Activated naive CD4-positive, alpha-beta T cell treated with anti-CD3 and anti-CD28 coated beads, Interleukin-2, amount 50 U/mL, for 24 hours (primary cell): ENCODE data around the gene STAB2.

Experiments
- H3K27ac Mint-ChIP-seq: one replicate; pipeline ENCODE4 v1.8.0; 2021; ENCODE audit warnings: mild to moderate bottlenecking, mixed read lengths
- H3K27me3 Mint-ChIP-seq: one replicate; pipeline ENCODE4 v1.8.0; 2021; ENCODE audit warnings: mixed read lengths
- H3K36me3 Mint-ChIP-seq: one replicate; pipeline ENCODE4 v1.8.0; 2021; ENCODE audit warnings: mixed read lengths
- H3K4me1 Mint-ChIP-seq: one replicate; pipeline ENCODE4 v1.8.0; 2021; ENCODE audit warnings: mixed read lengths
- H3K4me3 Mint-ChIP-seq: one replicate; pipeline ENCODE4 v1.8.0; 2021; ENCODE audit warnings: mild to moderate bottlenecking, mixed read lengths
- H3K9me3 Mint-ChIP-seq: one replicate; pipeline ENCODE4 v1.8.0; 2021; ENCODE audit warnings: mixed read lengths

STAB2 gene

DNA sequence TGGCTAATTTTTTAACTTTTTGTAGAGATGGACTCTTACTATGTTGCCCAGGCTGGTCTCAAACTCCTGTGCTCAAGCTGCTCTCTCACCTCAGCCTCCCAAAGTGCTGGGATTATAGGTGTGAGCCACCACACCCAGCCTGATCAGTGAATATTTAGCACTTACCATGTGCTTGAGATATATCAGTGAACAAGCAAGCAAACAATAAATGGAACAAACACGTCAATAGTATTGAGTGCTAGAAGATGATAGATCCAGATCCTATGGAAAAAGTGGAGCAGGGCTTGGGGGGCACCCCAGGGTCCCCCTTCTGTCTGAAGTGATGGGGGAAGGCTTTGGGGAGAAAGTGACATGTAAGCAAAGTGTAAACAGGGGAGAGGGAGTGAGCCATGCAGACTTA is 170.2 kb downstream of the STAB2 start:
- Mint-ChIP-seq H3K4me3 (no peak overlapping the region), H3K9me3 (no peaks in the 10 kb centered on the region), H3K27me3 (no peaks in the 10 kb centered on the region), H3K36me3 (no peaks in the 10 kb centered on the region), H3K27ac (no peak overlapping the region), H3K4me1 (no peaks in the 10 kb centered on the region)

DNA sequence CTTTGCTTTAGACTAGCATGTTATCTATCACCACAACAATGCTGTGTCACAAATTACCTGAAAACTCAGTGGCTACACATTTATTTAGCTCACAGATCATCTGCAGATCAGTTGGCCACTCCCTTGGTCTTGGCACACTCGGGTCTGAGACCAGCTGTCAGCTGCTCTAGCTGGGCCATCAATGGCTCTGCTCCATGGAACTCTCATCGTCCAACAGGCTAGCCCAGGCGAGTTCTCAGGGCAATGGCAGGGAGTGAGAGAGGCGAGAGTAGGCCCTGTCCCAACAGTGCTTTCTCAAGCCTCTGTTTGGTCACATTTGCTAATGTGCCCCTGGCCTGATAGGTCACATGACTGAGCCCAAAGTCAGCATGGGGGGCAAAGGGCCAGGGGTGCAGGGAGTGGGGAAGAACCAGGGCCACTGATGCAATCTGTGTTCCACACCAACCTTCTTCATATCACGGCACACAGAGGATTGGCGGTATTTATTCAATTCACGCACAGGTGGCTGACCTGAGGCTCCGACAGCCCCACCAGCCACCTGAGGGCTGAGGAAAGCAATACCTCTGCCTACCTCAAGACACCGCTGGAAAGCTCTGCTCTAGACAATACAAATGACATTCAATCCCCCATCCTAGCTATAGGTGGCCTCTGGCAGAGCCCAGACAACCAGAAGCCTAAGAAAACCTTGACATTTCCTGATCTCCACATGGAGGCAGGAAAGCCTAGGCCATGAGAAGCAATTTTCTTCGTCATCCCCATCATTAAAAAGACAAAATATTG is 171.4 kb downstream of the STAB2 start:
- Mint-ChIP-seq H3K4me1 (no peaks in the 10 kb centered on the region), H3K27ac (no peak overlapping the region), H3K27me3 (no peaks in the 10 kb centered on the region), H3K9me3 (no peaks in the 10 kb centered on the region), H3K4me3 (no peak overlapping the region), H3K36me3 (peaks cover 3% of the 10 kb centered on the region)

DNA sequence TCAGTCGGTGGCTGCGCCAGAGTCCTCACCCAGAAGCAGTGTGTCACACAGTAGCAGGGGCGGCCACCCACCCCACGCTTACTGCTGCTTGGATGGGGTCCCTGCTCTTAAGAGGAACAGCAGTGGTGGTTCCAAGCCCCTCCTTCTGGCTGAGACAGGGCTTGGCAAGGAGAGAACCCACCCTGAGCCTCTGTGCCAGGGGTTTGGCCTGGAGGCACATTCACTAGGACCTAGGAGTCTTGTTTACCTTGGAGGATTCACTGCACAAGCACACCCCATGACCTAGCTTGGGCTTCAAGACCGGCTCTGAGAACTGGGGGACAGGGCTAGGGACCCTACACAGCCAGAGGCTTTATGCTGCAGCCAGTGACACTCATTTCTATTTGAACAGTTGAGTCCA is 175.4 kb downstream of the STAB2 start:
- Mint-ChIP-seq H3K27ac (no peak overlapping the region), H3K9me3 (no peaks in the 10 kb centered on the region), H3K27me3 (no peaks in the 10 kb centered on the region)

DNA sequence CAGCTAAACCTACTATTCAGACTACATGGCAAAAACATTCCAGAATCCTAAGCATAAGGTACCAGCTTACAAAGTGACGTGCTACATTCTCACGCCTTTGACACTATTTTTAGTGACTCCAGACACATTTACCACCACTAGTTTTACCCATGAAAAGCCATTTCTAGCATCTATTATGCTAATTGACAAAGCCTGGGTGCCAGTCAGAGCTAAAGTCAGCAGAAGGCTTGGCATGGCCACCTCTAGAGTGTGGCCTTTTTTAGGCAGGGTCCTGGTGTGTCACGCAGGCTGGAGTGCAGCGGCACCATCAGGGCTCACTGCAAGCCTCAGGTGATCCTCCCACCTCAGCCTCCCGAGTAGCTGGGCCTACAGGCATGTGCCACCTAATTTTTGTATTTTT is 178.2 kb downstream of the STAB2 start:
- Mint-ChIP-seq H3K36me3 (peaks cover 9% of the 10 kb centered on the region), H3K27me3 (no peaks in the 10 kb centered on the region), H3K9me3 (no peaks in the 10 kb centered on the region), H3K27ac (no peak overlapping the region), H3K4me3 (no peak overlapping the region), H3K4me1 (no peaks in the 10 kb centered on the region)

More for the DNA sequence above, 175.4 kb downstream of the STAB2 start:
- H3K4me1 Mint-ChIP-seq, result no peaks in the 10 kb centered on the region
- no peak overlapping the region for H3K4me3 Mint-ChIP-seq
- H3K36me3 Mint-ChIP-seq, result peaks cover 9% of the 10 kb centered on the region

DNA sequence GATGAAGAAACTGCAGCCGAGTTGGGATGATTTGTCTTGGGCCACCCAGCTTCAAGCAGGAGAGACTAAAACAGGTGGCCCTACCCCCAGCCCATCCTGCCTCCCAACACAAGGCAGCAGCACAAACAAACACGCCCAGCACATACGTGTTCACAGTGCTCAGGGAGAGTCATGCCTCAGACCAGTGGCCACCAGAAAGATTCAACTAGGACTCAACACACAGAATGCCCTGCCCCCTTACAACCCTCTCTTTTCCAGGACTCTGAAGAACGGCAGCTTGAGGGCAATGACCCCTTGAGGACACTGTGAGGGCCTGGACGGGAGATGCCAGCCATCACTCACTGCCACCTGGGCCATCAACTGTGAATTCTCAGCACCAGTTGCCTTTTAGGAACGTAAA is 179.0 kb downstream of the STAB2 start:
- peaks cover 9% of the 10 kb centered on the region for H3K36me3 Mint-ChIP-seq

DNA sequence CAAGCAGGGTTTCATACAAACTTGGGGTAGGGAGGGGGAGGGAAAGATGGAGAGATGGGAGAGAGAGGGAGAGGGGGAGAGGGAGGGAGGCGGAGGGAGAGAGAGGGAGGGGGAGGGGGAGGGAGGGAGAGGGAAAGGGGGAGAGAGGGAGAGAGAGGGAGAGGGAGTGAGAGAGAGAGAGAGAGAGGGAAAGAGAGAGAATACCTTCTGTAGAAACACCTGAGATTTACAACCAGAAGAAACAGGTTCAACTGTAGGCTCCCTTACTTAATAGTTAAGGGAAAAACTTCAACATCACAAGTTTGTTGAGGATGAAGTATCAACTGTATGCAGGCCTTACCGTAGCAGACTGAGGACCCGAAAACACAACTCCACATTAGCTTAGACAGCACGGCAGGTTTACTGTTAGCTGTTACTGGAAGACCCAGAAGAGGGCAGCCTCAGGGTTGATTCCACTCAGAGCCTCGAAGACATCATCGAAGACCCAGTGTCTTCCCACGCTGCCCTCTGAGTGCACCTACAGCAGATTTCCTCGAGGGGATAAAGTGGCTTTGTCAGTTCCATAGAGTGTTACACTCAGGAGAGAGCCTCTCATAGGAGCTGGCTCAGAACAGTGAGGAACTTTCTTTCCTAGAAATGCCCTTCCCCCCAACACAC is 181.5 kb downstream of the STAB2 start:
- Mint-ChIP-seq H3K27ac (no peak overlapping the region), H3K9me3 (no peaks in the 10 kb centered on the region), H3K4me3 (no peak overlapping the region), H3K4me1 (no peaks in the 10 kb centered on the region), H3K27me3 (no peaks in the 10 kb centered on the region), H3K36me3 (peaks cover 10% of the 10 kb centered on the region)

More for the DNA sequence above, 179.0 kb downstream of the STAB2 start:
- no peaks in the 10 kb centered on the region for H3K4me1 Mint-ChIP-seq
- no peak overlapping the region for H3K4me3 Mint-ChIP-seq
- no peaks in the 10 kb centered on the region for H3K9me3 Mint-ChIP-seq
- no peaks in the 10 kb centered on the region for H3K27me3 Mint-ChIP-seq
- no peak overlapping the region for H3K27ac Mint-ChIP-seq

DNA sequence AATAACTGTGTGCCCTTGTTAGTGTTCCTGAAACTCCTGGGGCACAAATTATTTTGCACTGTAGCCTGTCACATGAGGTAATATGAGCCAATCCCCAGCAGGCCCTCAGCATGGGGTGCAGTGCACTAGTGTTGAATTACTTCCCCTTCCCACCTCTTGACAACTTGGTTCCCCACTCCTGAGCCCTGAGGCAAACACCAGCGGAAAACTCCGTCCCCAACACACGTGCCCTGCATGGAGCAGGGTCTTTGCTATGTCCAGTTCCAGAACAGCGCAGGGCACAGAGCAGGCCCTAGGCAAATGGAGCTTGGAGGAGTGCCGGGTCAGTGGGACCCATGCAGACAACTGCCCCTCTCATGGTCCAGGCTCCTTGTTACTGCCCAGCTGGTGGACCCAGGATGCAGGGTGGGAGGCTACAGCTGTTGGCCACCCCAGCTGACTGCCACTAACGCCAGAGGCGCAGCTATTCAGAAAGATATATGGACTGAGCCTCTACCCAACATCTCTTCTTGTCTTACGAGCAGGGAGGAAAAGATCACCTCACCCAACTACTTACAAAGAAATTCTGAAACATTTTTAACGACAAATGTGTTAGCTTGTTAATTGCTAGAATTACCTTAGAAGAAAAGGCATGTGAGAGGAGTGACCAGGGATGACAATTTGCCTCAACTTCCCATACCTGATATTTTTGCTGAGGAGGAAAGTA is 182.3 kb downstream of the STAB2 start:
- H3K9me3 Mint-ChIP-seq, result no peaks in the 10 kb centered on the region
- no peak overlapping the region for H3K27ac Mint-ChIP-seq
- H3K36me3 Mint-ChIP-seq, result peaks cover 10% of the 10 kb centered on the region
- H3K4me1 Mint-ChIP-seq, result no peaks in the 10 kb centered on the region
- H3K4me3 Mint-ChIP-seq, result no peak overlapping the region
- no peaks in the 10 kb centered on the region for H3K27me3 Mint-ChIP-seq

DNA sequence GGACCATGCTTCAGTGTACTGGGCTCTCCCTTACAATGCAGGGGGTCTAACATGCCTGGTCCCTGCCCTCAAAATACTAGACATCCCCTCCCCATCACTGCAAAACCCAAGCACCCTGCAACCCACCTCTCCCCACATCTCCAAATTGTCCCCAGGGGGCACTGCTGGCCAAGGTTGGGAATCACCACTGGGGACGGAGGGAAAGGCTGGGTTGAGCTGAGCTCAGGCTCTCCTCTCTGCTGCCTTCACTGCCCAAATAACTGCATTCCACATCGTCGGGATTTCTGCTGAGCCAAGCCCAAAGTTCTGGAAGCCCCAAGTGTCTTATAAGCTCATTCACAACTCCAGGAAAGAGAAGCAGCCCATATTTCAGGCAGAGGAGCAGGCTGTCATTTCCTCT is 184.4 kb downstream of the STAB2 start:
- H3K4me1 Mint-ChIP-seq, result no peaks in the 10 kb centered on the region
- no peak overlapping the region for H3K4me3 Mint-ChIP-seq
- H3K27me3 Mint-ChIP-seq, result no peaks in the 10 kb centered on the region
- no peak overlapping the region for H3K27ac Mint-ChIP-seq
- H3K9me3 Mint-ChIP-seq, result no peaks in the 10 kb centered on the region
- H3K36me3 Mint-ChIP-seq, result peaks cover 9% of the 10 kb centered on the region

DNA sequence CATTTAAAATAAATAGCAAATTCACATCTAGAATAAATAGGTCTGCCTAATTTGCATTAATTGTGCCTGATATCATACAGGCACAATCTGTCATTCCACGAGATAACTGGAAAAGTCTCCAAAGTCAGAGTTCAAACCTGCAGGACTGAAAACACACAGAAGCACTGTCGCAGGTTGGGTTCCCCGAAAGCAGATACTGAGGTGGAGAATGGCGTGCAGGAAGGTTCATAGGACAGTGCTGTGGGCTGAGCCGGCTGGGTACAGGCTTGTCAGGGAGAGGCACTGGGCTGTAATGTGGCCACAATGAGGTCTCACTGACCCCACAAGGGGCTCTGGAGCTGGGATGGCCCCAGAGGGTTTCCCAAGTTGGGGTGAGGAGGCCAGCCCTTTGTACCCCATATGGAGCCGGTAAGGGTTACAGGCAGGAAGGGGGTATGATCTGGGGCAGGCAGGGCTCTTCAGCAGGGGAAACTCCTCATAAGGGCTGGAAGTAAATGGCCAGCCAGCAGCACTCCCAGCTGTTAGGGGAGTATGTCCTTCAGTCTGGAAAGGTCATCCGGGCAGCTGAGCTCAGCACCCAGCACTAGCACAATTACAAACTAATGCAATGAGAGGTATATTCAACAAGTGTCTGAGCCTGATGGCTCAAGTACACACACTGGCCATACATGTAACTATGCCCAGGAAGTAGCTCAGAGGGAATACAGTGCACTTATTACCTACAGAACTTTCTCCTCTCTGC is 185.5 kb downstream of the STAB2 start:
- H3K4me3 Mint-ChIP-seq, result no peak overlapping the region
- no peak overlapping the region for H3K27ac Mint-ChIP-seq
- H3K9me3 Mint-ChIP-seq, result no peaks in the 10 kb centered on the region
- no peaks in the 10 kb centered on the region for H3K27me3 Mint-ChIP-seq
- peaks cover 7% of the 10 kb centered on the region for H3K36me3 Mint-ChIP-seq
- no peaks in the 10 kb centered on the region for H3K4me1 Mint-ChIP-seq

DNA sequence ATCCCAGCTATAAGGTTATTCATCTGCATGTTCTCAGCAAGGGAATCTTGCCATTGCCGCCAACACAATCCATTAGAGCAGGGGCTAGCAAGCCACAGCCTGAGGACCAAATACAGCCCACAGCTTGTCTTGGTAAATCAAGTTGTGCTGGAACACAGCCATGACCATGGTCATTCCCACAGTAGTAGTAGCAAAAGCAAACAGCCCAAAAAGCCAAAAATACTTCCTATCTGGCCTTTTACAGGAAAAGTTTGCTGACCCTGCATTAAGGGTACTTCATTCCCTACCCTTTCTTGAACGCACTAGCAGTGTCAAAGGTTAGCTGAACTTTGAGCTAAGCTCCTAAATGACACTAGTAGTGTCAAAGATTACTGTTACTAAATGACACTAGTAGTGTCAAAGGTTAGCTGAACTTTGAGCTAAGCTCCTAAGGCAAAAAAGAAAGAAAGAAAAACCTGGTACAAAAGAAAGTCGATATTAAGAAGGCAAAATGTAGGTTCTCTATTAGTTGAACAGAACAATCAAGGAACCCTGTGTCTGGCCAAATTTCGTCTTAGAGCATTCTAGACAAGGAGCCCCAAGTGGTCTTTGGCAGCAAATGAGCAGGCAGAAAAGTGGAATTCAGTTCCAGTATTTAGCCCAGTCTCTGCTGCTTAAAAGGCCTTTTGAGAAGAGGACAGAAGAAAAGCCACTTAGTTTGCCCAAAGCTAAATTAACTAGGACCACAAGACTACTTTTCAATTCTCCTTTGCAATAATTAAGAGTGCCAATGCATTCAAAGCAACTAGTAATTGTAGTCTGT is 186.2 kb downstream of the STAB2 start:
- no peak overlapping the region for H3K4me3 Mint-ChIP-seq
- no peaks in the 10 kb centered on the region for H3K27me3 Mint-ChIP-seq
- no peaks in the 10 kb centered on the region for H3K9me3 Mint-ChIP-seq
- H3K27ac Mint-ChIP-seq, result no peak overlapping the region
- H3K4me1 Mint-ChIP-seq, result no peaks in the 10 kb centered on the region
- H3K36me3 Mint-ChIP-seq, result peaks cover 10% of the 10 kb centered on the region

DNA sequence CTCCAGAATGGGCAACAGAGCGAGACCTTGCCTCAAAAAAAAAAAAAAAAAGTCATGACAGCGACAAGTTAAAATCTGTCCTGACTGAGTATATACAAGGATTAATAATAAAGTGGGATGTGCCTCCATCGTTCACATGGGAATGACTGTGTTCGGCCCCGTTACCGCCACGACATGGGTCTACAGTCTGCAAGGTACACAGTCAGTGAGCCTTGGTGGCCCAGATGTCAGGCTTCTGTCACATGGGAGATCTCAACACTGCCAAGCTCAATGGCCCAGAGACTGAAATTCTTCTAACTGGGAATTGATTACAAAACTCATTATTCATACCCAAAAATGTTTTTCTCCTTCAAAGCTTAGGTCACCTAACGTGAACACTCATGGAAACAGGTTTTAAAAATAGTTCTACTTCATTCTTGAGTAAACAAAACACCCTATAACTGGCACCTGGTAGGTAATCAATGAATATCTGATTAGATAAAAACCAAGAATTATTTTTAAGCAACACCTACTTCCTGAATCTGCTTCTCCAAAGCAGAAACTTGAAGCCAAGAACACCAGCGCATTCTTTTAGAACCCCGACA is 188.0 kb downstream of the STAB2 start:
- Mint-ChIP-seq H3K4me3 (no peak overlapping the region), H3K36me3 (peaks cover 16% of the 10 kb centered on the region), H3K27ac (no peak overlapping the region), H3K9me3 (no peaks in the 10 kb centered on the region), H3K27me3 (no peaks in the 10 kb centered on the region), H3K4me1 (no peaks in the 10 kb centered on the region)

DNA sequence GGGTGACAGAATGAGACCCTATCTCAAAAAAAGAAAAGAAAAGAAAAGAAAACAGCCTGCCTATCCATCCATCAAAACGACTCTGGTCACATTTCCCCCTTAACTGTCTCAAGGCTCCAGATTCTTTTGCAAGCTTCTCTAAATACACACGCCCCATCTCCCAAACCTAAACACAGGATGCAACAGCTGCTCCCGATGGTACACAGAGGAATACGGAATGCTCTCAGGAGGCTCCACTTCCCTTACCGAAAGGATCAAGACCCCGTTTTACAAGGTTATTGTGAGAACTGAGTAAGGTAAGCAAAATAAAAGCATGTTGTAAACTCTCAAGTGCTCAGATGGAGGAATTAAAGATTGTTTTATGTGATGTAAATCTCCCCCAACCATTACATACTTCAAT is 191.7 kb downstream of the STAB2 start:
- H3K36me3 Mint-ChIP-seq, result peaks cover 22% of the 10 kb centered on the region
- H3K4me3 Mint-ChIP-seq, result no peak overlapping the region
- no peaks in the 10 kb centered on the region for H3K4me1 Mint-ChIP-seq
- H3K27ac Mint-ChIP-seq, result no peak overlapping the region
- H3K27me3 Mint-ChIP-seq, result no peaks in the 10 kb centered on the region
- no peaks in the 10 kb centered on the region for H3K9me3 Mint-ChIP-seq

DNA sequence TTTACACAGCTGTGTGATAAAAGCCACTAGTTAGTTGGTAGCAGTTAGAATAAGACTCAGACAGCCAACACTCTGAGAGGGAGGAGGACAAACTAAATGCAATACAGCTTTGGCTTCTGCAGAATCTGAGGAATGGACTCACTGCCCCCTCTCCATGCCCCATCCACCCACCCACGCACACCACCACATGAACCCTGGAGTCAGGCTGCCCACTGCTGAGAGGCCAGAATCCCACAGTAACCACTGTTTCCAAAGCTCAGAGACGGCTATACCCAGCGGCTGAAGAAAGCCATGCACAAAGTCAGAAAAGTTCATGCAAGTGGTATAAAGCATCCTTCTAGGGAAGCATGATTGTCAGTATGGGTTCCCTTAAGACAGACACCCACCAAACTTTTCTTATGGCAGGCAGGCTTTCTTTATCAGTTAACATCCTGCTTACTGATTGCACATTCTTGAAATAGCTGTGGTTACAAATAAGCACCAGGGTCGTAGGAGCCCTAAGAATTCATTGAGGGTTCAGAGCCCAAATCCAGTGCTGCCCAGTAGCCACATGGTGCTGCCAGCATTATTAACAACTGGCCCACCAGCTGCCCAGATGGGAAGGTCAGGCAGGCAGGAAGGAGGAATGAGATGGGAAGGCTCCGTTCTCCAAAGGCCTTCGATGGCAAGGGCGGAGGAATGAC is 192.5 kb downstream of the STAB2 start:
- no peaks in the 10 kb centered on the region for H3K9me3 Mint-ChIP-seq
- no peaks in the 10 kb centered on the region for H3K27me3 Mint-ChIP-seq
- no peak overlapping the region for H3K27ac Mint-ChIP-seq
- H3K4me1 Mint-ChIP-seq, result no peaks in the 10 kb centered on the region
- H3K36me3 Mint-ChIP-seq, result peaks cover 25% of the 10 kb centered on the region
- no peak overlapping the region for H3K4me3 Mint-ChIP-seq

DNA sequence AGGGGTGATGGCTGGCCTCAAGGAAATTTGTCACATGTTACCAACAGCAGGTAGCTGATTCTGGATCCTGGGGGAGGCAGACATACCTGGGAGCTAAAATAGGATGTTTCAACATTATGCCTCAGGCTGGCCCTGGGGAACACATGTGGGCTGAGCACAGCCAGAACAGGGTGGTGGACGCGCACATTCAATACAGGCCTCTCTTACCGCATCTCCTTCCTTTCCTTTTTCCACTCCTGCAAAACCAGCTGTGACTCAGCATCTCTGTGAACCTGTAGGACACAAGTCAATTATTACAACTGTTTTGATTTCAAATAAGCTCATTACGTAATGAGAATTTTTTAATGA is 193.0 kb downstream of the STAB2 start:
- Mint-ChIP-seq H3K36me3 (peaks cover 23% of the 10 kb centered on the region), H3K4me3 (no peak overlapping the region), H3K27ac (no peak overlapping the region), H3K4me1 (no peaks in the 10 kb centered on the region), H3K9me3 (no peaks in the 10 kb centered on the region), H3K27me3 (no peaks in the 10 kb centered on the region)
